Superior temporal gyrus (tissue), 1 donor: ENCODE measurements around the gene RDX.
"Not testable (repeated sequence)": the region's sequence is repeated elsewhere in the genome, so short reads cannot be mapped to it uniquely, and the experiment has no call there.

ENCODE experiments used
- DNase-seq: peaks from one replicate; pipeline ENCODE4 v3.0.0-alpha.2; 2016; ENCODE audit errors: extremely low spot score

The RDX gene

DNA sequence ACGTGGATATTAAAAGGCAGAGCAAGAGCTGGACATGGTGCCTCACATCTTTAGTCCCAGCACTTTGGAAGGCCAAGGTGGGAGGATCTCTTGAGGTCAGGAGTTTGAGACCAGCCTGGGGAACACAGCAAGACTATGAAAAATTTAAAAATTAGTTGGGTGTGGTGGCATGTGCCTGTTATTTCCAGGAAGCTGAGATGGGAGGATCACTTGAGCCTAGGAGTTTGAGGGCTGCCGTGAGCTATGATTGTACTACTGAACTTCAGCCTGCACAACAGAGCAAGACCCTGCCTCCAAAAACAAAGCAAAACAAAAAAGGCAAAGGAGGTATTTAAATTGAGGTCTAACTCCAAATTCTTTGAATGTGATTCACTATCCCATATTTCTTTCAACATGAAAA, 23.5 kb downstream of the RDX start:
- no peak for DNase-seq

DNA sequence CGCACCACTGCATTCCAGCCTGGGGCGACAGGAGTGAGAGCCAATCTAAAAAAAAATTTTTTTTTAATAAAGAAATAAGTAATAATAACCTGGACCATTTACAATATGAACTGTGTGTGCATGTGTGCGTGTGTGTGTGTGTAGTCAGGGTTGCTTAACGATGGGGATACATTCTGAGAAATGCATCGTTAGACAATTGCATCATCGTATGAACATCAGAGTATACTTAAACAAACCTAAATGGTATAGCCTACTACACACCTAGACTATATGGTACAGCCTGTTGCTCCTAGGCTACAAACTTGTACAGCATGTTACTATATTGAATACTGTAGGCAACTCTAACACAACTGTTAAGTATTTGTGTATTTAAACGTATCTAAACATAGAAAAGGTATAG, 26.4 kb downstream of the RDX start:
- no peak for DNase-seq

DNA sequence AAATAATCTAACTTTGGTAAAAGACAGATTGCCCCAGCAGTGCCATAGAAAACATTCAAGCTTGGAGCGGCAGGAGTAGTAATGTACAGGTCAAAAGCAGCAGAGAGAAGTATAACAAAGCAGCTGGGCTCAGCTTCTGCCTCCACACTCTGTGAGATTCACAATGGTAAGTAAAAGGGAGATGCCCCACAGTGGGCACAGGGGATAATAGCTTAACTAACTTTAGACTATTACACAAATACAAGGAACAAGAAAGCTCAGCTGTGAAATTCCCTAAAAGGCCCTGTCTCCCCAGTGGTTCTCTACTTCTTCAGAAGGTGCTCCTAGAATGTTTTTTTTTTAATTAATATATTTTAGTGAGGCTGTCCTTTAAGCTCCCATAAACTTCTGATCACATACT, 28.0 kb downstream of the RDX start:
- DNase-seq: no peak

DNA sequence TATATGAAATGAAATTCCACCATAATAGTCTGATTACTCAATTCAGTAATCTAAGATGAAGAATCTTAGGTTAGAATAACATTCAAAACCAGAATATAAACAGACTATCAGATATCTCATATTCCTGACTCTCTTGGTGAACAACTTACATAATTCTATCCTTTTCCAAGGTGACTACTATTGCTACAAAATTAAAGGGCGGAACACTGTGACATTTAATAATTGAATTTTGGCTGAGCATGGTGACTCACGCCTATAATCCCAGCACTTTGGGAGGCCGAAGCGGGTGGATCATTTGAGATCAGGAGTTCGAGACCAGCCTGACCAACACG, 34.4 kb downstream of the RDX start:
- no peak for DNase-seq

DNA sequence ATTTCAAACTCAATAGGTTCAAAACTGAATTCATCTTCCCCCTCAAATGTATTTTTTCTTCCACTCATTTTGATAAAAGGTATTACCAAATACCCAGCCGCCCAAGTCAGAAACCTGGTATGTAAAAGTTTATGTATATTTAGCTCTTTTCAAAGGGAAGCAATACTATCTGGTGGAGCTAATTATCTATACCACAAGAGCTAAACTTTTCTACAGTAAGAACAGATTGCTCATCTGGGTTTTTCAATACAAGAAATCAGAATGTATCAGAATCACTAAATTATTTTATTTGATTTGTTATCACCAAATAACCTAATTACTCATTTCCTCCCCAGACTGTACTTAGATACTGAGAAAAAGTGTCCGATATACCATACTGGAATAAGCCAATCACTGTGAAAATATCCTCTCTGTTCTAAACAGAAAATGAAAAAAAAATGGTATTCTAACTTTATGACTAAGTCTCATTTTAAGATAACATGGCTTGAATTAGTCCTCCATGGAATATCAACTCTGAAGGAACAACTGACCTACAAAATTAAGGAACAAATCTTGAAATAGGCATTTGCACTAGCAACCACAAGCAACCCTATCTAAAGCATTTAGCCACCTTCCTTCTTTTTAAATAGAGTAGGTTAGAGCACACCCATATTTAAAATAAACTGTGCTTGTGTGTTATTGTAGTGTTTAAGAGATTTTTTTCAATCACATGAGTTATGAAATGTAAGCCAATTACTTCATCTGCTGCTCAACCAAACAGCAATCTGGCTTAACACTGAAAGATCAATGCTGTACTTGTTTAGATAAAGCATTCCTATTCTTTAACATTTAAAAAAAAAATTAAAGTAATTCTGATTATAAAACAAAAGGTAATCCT, 35.0 kb downstream of the RDX start:
- no peak for DNase-seq

DNA sequence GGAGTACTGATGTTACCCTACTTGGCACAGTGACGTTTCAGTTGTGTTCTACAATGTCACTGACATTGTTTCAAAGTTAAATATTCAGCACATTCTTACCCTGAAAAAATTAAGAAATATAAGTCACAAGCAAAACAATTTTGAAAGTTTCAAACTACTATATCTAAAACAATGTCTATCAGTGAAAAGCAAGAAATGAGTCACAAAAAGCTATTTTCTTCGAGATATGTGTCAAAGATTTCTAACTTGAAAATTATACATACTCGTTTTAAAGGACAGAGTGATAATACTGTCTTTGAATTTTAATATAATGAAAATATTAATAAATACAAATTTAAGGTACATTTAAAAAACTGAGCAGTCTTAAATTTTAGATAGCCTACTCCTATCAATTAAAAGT, 42.9 kb downstream of the RDX start:
- no peak for DNase-seq

DNA sequence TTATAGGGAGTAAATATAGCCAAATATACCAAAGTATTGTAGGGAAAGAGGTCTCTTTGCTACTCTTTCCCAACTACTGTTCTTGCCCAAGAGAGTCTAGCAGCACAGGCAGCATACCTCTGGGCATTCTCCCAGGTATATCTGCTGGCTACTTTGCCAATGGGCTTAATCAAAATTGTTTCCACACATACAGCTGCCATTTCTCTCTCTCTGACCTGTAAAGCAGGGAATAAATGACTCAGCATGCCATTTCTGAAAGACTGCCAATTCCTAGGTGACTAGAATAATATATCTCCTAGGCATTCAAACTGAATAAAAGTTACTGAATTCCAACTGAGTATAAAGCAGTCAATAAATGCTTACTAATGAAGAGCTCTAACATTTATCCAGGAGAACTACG, 44.6 kb downstream of the RDX start:
- no peak for DNase-seq

DNA sequence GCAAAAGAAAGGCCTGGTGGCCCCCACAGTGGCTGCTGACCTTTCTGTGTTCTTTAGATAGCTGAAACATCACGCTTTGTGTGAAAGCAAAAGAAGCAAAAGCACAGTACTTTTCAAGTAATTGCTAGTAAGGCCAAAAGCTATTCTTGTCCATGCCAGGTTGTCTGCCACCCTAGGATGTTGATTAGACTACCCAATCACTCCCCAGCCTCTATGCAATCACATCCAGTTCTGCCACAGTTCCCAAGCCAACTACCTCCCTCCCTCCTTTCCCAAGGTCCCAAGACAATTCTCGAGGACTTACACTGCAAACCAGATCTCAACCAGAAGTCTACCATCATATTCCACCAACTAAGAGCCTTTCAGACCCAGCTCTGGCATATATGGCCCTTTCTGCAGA, 46.2 kb downstream of the RDX start:
- DNase-seq: no peak

DNA sequence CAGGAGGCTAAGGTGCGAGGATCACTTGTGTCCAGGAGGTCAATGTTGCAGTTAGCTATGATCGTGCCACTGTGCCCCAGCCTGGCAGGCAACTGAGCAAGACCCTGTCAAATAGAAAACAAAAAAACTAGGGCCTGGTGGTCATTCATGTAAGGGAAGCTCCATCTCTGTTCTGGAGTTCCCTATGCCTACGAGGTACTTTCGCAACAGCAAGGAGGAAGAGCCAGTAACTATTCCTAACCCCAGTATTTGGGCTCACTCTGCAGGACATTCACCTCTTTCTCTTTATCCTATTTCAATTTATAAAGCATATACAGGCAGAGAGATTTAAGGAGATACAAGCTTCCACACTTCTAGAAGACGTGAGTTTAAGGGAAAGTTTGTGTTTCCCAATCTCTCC, 46.6 kb downstream of the RDX start:
- no peak for DNase-seq

DNA sequence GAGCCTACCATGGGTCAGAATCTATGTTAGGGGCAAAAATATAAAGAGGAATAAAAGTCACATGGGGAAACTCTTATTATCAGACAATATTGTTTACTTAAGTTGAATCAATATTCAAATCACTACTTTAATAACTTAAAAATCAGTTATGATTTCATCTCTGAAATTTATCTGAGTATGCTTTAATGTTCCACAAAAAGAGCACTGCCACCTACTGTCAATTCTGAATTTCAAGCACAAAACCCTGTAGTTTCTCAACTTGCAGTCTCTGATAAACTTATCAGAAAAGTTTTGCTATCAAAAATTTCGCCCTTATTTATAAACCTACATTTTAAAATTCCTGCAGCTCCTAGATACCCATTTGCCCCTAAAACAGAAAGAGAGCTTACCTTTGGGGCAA, 47.3 kb downstream of the RDX start:
- peak; percentile 53 for DNase-seq

DNA sequence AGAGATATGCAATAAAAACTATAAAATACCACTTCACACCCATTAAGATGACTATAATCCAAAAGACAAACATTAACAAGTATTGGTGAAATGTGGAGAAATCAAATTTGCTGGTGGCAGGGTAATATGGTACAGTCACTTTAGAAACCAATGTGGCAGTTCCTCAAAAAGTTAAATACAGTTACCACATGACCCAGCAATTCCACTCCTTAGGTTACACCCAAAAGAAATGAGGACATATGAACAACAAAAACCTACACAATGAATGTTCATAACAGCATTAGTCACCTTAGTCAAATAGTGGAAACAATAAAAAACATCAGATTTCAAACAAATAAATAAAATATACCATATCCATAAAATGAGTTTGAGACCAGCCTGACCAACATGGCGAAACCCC, 52.6 kb downstream of the RDX start:
- no peak for DNase-seq

DNA sequence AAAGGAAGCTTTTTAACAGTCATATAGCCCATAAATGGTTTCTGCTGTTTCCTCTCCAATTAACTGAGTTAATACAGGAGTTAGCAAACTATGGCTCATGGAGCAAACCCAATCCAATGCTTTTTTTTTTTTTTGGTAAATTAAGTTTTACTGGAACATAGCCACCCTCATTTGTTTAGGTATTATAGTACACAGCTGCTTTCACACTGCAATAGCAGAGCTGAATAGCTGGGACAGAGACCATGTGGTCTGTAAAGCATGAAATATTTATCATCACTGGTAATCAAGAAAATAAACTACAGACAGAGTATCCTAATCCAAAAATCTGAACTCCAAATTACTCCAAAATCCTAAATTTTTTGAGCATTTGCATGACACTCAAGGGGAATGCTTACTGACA, 53.7 kb downstream of the RDX start:
- no peak for DNase-seq

DNA sequence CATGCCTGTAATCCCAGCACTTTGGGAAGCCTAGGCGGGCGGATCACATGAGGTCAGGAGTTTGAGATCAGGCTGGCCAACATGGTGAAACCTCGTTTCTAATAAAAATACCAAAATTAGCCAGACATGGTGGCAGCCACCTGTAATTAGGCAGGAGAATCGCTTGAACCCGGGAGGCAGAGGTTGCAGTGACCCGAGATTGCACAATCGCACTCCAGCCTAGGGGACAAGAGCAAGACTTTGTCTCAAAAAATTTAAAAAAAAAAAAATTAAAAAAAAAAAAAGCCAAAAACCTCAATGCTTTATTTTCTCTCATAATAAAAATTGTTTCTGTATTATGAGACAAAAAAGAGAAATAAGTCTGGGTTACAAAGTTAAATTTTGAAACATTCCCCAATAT, 54.2 kb downstream of the RDX start:
- no peak for DNase-seq

DNA sequence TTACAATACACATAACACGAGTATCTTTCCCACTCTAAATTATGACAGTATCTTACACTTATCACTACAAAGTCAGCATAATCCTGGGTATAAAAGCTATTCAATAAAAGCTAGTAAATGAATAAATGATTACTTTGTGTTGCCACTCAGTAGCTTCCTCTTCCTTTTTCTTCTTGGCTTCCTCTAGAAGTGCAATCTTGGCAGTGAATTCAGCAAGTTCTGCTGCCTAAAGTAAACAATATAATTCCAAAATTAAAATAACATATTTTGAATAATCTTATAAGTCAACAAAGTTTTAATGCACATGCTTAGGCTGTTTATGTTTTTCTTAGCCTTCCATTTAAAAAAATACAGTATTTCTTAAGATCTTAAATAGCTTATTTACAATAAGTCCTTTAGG, 60.4 kb downstream of the RDX start:
- no peak for DNase-seq

DNA sequence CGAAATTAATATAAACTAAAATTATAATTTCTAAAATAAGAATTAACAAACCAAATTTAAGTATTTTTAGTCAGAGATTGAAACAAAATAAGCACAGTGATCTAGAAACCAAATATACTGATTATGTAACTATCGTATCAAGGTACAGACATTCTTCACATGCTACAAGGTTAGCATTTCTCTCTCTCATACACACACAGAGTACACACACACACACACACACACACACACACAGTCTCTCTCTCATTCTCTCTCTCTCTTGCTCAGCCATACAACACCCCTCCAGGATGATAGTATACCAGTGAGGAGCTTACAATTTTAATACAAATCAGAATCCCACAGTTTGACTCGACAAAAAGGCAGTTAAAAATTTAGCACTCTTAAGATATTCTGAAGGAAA, 66.0 kb downstream of the RDX start:
- no peak for DNase-seq

DNA sequence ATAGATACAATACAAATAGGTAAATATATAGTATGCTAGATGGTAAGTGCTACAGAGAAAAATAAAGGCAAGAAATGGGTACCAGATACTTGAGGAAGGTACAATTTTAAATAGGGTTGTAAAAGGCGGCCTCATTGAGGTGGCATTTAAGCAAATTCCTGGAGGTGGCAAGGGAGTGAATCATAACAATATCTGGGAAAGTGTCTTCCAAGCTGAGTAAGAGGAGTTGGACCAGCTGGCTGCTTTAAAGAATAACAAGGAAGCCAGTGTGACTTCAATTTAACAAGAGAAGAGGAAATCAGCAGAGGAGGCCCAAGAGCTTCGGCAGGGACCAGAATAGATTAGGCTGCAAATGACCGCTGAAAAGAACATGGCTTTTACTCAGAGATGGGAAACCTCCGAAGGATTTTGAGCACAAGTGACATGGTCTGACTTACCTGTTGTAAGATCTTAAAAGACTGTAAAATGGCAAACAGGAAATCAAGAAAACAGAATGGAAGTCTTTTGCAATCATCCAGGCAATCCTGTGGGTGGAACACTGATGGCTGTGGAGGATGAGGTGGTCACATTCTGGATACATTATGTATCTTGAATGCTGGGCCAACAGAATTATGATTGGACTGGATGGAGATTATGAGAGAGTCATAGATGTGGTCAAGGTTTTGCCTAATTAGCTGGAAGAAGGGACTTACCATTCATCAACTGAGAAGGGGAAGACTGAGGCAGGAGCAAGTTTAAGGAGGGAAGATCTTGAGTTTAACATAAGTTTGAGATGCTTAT, 77.2 kb downstream of the RDX start:
- DNase-seq: peak; percentile 47

DNA sequence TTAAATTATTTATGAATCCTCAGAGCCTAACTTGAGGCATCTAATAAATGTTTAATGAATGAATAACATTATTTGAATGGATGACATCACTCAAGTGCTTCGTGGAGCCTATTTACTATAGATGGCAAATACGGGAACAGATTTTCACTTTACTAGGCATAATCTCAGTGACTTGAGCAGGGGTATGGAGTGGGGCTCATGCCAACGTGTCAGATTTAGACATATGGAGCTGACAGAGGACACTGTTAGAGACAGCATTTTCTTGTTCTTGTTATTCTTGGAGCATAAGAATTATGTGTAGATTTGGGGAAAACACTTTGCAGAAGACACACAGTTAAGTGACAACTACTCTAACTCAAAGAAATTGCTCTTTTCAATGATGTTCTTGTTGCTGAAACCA, 78.5 kb downstream of the RDX start:
- no peak for DNase-seq

DNA sequence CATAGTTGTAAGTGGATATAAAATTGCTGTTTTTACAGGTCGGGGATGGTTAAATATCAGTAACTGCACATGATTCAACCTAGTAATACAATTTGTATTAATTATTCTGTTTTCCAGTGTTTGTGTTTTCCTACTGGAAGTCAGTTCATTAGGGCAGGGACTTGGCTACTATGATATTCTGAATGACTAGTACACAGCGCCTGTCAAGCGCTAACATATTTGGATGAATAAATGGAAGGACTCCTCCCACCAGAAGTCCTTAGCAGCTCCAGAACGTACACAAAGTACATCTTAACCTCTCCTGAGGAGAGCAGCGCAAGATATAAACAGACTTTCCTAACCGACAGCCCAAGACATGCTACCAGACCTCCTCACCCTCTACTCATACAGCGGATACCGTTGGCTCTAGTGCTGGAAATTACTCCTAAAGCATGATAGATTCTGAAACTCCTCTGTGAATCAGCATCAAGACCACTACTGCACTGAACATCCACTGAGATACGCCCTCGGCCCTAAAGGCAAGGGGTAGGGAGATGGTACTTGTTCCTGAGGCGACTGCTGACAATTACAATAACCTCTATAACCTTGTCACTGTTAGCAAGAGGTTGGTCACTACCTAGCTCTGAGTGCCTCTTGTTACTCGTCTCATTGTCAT, 79.1 kb downstream of the RDX start:
- no peak for DNase-seq

DNA sequence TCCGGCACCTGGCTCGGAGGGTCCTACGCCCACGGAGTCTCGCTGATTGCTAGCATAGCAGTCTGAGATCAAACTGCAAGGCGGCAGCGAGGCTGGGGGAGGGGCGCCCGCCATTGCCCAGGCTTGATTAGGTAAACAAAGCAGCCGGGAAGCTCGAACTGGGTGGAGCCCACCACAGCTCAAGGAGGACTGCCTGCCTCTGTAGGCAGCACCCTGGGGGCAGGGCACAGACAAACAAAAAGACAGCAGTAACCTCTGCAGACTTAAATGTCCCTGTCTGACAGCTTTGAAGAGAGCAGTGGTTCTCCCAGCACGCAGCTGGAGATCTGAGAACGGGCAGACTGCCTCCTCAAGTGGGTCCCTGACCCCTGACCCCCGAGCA, 87.1 kb downstream of the RDX start:
- not testable (repeated sequence) for DNase-seq

DNA sequence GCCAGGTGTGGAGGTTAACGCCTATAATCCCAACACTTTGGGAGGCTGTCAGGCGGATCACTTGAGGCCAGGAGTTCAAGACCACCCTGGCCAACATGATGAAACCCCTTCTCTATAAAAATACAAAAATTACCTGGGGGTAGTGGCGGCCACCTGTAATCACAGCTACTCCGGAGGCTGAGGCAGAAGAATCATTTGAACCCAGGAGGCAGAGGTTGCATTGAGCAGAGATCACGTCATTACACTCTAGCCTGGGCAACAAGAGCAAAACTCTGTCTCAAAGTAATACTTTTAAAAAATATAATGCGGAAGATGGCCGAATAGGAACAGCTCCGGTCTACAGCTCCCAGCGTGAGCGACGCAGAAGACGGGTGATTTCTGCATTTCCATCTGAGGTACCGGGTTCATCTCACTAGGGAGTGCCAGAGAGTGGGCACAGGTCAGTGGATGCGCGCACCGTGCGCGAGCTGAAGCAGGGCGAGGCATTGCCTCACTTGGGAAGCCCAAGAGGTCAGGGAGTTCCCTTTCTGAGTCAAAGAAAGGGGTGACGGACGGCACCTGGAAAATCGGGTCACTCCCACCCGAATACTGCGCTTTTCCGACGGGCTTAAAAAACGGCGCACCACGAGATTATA, 87.6 kb downstream of the RDX start:
- DNase-seq: not testable (repeated sequence)

DNA sequence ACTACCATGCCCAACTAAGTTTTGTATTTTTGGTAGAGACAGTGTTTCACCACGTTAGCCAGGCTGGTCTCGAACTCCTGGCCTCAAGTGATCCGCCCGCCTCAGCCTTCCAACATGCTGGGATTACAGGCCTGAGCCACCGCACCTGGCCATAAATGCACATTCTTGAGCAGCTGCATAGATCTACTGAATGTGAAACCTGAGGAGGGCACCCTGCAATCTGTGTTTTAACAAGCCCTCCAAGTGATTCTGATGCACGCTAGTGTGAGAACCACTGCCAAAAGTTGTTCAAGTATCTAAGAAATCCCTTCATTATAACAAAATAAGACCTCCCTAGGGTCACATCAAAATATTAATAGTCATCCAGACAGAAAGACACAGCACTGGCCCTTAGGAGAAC, 89.3 kb downstream of the RDX start:
- no peak for DNase-seq

DNA sequence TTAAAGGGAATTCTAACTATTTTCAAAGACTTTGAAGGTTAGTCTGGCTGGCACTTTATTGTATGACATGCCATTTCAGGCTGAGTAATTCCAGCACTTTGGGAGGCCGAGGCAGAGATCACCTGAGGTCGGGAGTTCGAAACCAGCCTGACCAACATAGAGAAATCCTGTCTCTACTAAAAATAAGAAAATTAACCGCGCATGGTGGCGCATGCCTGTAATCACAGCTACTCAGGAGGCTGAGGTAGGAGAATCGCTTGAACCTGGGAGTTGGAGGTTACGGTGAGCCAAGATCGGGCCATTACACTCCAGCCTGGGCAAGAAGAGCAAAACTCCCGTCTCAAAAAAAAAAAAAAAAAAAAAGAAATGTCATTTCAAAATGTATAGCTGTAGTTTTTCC, 95.6 kb downstream of the RDX start:
- no peak for DNase-seq

DNA sequence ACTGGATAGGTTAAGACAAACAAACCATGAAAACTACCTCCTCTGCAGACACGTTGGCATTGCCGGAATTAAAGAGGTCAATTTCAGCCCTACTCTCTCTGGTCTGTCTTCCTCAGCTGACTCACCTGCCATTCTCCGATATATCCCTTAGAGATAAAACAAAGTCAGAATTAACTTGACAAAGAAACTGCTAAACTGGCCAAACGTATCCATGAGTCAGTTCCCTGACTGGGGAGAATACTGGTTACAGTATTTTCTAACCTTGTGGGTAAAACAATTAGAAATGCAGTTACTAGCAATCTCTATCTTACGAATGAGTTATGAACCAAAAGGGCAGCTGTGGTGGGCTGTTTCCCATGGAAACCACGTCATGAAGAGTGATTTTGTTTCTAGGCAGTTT, 96.2 kb downstream of the RDX start:
- DNase-seq: no peak
